WTC11 (cell line): ENCODE results near the gene MRFAP1. TPM values are rescaled to one million over a fixed set of nuclear protein-coding genes. Genes with fewer than 3 reads are reported as not detected.
A peak's percentile ranks its signal among the peaks of the same experiment; 100 is the strongest.

Experiments used
- ATAC-seq: fragments of 200-7000 bp; cut with Tn5 transposase; 2 replicates; pipeline ENCODE4 v1.10.0; 2021; ENCODE audit warnings: mild to moderate bottlenecking, moderate library complexity
- CTCF ChIA-PET: fragments of 300-600 bp; sonication (Branson Sonifier 250); formaldehyde crosslinking; loops from one replicate; lab custom pipeline; 2021; ENCODE audit warnings: antibody characterized with exemption; lab: Charles Lee
- POLR2A ChIA-PET: fragments of 350-600 bp; sonication (Branson Sonifier 250); formaldehyde crosslinking; loops from one replicate; lab custom pipeline; 2021; ENCODE audit warnings: antibody characterized with exemption; lab: Charles Lee
- DNase-seq: peaks from one replicate; pipeline ENCODE4 v3.0.0; 2021; ENCODE audit warnings: low spot score
- H3K27ac Mint-ChIP-seq: 2 replicates; pipeline ENCODE4 v1.8.0; 2021; ENCODE audit warnings: mixed read lengths
- H3K27me3 Mint-ChIP-seq: 2 replicates; pipeline ENCODE4 v1.8.0; 2021; ENCODE audit warnings: low read depth, mild to moderate bottlenecking, moderate library complexity, mixed read lengths
- H3K36me3 Mint-ChIP-seq: 2 replicates; pipeline ENCODE4 v1.8.0; 2021; ENCODE audit warnings: mixed read lengths
- H3K4me1 Mint-ChIP-seq: 2 replicates; pipeline ENCODE4 v1.8.0; 2022; ENCODE audit warnings: mixed read lengths
- H3K4me3 Mint-ChIP-seq: 2 replicates; pipeline ENCODE4 v1.8.0; 2021; ENCODE audit warnings: mild to moderate bottlenecking, moderate library complexity, mixed read lengths
- H3K9me3 Mint-ChIP-seq: 2 replicates; pipeline ENCODE4 v1.8.0; 2021; ENCODE audit warnings: mixed read lengths
- ATF1 ChIP-seq: sonication (generic); formaldehyde crosslinking; IDR thresholded peaks from 2 replicates; pipeline ENCODE4 v1.8.1; 2023; ENCODE audit warnings: mild to moderate bottlenecking, moderate library complexity, missing genetic modification reagents
- ESRRA ChIP-seq: sonication (generic); formaldehyde crosslinking; IDR thresholded peaks from 2 replicates; pipeline ENCODE4 v1.8.1; 2022; ENCODE audit warnings: mild to moderate bottlenecking, missing genetic modification reagents, borderline replicate concordance
- HMGXB4 ChIP-seq: sonication (generic); formaldehyde crosslinking; IDR thresholded peaks from 2 replicates; pipeline ENCODE4 v1.8.1; 2023; ENCODE audit warnings: mild to moderate bottlenecking, moderate library complexity, missing genetic modification reagents
- IRF1 ChIP-seq: sonication (generic); formaldehyde crosslinking; IDR thresholded peaks from 2 replicates; pipeline ENCODE4 v1.8.0; 2023; ENCODE audit warnings: missing genetic modification reagents
- MLX ChIP-seq: sonication (generic); formaldehyde crosslinking; IDR thresholded peaks from 2 replicates; pipeline ENCODE4 v1.8.1; 2023; ENCODE audit warnings: mild to moderate bottlenecking, missing genetic modification reagents, moderate library complexity
- MYBL2 ChIP-seq: sonication (generic); formaldehyde crosslinking; IDR thresholded peaks from 2 replicates; pipeline ENCODE4 v1.8.1; 2023; ENCODE audit warnings: mild to moderate bottlenecking, moderate library complexity, missing genetic modification reagents
- NFATC4 ChIP-seq: fragments of 250-450 bp; sonication (Bioruptor Pico); IDR thresholded peaks from 2 replicates; pipeline ENCODE4 v1.9.0; 2021; ENCODE audit warnings: mild to moderate bottlenecking
- NFE2L1 ChIP-seq: sonication (generic); formaldehyde crosslinking; IDR thresholded peaks from 2 replicates; pipeline ENCODE4 v1.8.1; 2023; ENCODE audit warnings: missing genetic modification reagents
- ZNF138 ChIP-seq: sonication (generic); formaldehyde crosslinking; conservative IDR thresholded peaks from 2 replicates; pipeline ENCODE4 v1.8.1; 2022; ENCODE audit warnings: mild to moderate bottlenecking, moderate library complexity, missing genetic modification reagents
- ZNF317 ChIP-seq: sonication (generic); formaldehyde crosslinking; IDR thresholded peaks from 2 replicates; pipeline ENCODE4 v1.8.1; 2023; ENCODE audit warnings: low read depth, mild to moderate bottlenecking, moderate library complexity, missing genetic modification reagents, borderline replicate concordance
- ZNF423 ChIP-seq: fragments of 250-450 bp; sonication (Bioruptor Pico); IDR thresholded peaks from 2 replicates; pipeline ENCODE4 v2.1.2; 2022; ENCODE audit warnings: mild to moderate bottlenecking, moderate library complexity
- ZNF671 ChIP-seq: fragments of 250-450 bp; sonication (Bioruptor Pico); IDR thresholded peaks from 2 replicates; pipeline ENCODE4 v1.8.0; 2021; ENCODE audit warnings: mild to moderate bottlenecking
- total RNA-seq: library from RNA; stranded (reverse); gene quantifications from 3 replicates; pipeline ENCODE4 v1.2.3, GENCODE V29; 2021
- TF ChIP-seq, protein P1 (sequence below): fragments of 250-450 bp; sonication (Bioruptor Pico); IDR thresholded peaks from 2 replicates; pipeline ENCODE4 v1.9.0; 2021; ENCODE audit warnings: mild to moderate bottlenecking, borderline replicate concordance
- TF ChIP-seq, protein P2 (sequence below): sonication (generic); formaldehyde crosslinking; IDR thresholded peaks from 2 replicates; pipeline ENCODE4 v1.8.1; 2023; ENCODE audit warnings: mild to moderate bottlenecking, missing genetic modification reagents

The MRFAP1 gene
- total RNA-seq, 1 experiment from 2014 or later = 319 TPM

- TF ChIP-seq, protein P1, sequence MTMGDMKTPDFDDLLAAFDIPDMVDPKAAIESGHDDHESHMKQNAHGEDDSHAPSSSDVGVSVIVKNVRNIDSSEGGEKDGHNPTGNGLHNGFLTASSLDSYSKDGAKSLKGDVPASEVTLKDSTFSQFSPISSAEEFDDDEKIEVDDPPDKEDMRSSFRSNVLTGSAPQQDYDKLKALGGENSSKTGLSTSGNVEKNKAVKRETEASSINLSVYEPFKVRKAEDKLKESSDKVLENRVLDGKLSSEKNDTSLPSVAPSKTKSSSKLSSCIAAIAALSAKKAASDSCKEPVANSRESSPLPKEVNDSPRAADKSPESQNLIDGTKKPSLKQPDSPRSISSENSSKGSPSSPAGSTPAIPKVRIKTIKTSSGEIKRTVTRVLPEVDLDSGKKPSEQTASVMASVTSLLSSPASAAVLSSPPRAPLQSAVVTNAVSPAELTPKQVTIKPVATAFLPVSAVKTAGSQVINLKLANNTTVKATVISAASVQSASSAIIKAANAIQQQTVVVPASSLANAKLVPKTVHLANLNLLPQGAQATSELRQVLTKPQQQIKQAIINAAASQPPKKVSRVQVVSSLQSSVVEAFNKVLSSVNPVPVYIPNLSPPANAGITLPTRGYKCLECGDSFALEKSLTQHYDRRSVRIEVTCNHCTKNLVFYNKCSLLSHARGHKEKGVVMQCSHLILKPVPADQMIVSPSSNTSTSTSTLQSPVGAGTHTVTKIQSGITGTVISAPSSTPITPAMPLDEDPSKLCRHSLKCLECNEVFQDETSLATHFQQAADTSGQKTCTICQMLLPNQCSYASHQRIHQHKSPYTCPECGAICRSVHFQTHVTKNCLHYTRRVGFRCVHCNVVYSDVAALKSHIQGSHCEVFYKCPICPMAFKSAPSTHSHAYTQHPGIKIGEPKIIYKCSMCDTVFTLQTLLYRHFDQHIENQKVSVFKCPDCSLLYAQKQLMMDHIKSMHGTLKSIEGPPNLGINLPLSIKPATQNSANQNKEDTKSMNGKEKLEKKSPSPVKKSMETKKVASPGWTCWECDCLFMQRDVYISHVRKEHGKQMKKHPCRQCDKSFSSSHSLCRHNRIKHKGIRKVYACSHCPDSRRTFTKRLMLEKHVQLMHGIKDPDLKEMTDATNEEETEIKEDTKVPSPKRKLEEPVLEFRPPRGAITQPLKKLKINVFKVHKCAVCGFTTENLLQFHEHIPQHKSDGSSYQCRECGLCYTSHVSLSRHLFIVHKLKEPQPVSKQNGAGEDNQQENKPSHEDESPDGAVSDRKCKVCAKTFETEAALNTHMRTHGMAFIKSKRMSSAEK = no peak
- no peak for TF ChIP-seq ATF1
Observed at GRCh38 chr4:6662591-6662990, 22.1 kb downstream of the MRFAP1 start (continued).

- Mint-ChIP-seq H3K27me3 (peaks cover 57% of the 10 kb centered on the region), H3K27ac (no peak overlapping the region), H3K4me1 (no peaks in the 10 kb centered on the region), H3K36me3 (no peaks in the 10 kb centered on the region), H3K4me3 (peak overlapping the region; percentile 45), H3K9me3 (no peaks in the 10 kb centered on the region)
- TF ChIP-seq ESRRA (CRISPR knock-in tag) (no peak), HMGXB4 (CRISPR knock-in tag) (no peak), MYBL2 (CRISPR knock-in tag) (no peak), ZNF317 (CRISPR knock-in tag) (no peak), IRF1 (CRISPR knock-in tag) (no peak)
- TF ChIP-seq, protein P2, sequence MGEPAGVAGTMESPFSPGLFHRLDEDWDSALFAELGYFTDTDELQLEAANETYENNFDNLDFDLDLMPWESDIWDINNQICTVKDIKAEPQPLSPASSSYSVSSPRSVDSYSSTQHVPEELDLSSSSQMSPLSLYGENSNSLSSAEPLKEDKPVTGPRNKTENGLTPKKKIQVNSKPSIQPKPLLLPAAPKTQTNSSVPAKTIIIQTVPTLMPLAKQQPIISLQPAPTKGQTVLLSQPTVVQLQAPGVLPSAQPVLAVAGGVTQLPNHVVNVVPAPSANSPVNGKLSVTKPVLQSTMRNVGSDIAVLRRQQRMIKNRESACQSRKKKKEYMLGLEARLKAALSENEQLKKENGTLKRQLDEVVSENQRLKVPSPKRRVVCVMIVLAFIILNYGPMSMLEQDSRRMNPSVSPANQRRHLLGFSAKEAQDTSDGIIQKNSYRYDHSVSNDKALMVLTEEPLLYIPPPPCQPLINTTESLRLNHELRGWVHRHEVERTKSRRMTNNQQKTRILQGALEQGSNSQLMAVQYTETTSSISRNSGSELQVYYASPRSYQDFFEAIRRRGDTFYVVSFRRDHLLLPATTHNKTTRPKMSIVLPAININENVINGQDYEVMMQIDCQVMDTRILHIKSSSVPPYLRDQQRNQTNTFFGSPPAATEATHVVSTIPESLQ (CRISPR knock-in tag) = no peak
- ATAC-seq = peak; percentile 49
- CTCF ChIA-PET = interaction anchor here (0.7 to 3.4 kb wide), 24 partner anchors 10 to 413 kb away, joined by 3 to 56 read pairs (median 5); partner anchors contain the start of gene S100P
- POLR2A ChIA-PET = interaction anchor here (1.2 to 1.4 kb wide), 2 partner anchors 9 to 89 kb away, joined by 3 read pairs; partner anchors contain the start of gene MAN2B2
- DNase-seq = peak; percentile 34
Observed at GRCh38 chr4:6663596-6664393, 23.3 kb downstream of the MRFAP1 start.

GRCh38 chr4:6665320-6665654, 24.8 kb downstream of the MRFAP1 start:
- Mint-ChIP-seq H3K4me3 (no peak overlapping the region), H3K9me3 (no peaks in the 10 kb centered on the region), H3K4me1 (no peaks in the 10 kb centered on the region), H3K36me3 (no peaks in the 10 kb centered on the region), H3K27me3 (peaks cover 42% of the 10 kb centered on the region), H3K27ac (no peak overlapping the region)
- no peak for TF ChIP-seq NFE2L1 (CRISPR knock-in tag)
- no peak for TF ChIP-seq ZNF671 (CRISPR knock-in tag)
- TF ChIP-seq MLX (CRISPR knock-in tag) = no peak
- no peak for TF ChIP-seq ATF1
- TF ChIP-seq ZNF423 = no peak
- TF ChIP-seq ZNF138 (CRISPR knock-in tag) = no peak
- TF ChIP-seq NFATC4 (CRISPR knock-in tag) = no peak
- no peak for ATAC-seq
- ChIA-PET POLR2A (interaction anchor here (0.6 kb wide), 1 partner anchor 194 kb away, joined by 3 read pairs; no protein-coding TSS in a partner anchor), CTCF (interaction anchor here (0.7 to 1.9 kb wide), 3 partner anchors 16 to 1139 kb away, joined by 3 to 16 read pairs (median 5); no protein-coding TSS in a partner anchor)
- no peak for DNase-seq
